Karpas-422 (cell line): ENCODE data around the gene LPAR1. TPM values are rescaled to one million over a fixed set of nuclear protein-coding genes. Genes with fewer than 3 reads are reported as not detected.

Experiments
- DNase-seq: peaks from one replicate; pipeline ENCODE4 v3.0.0-alpha.2; 2015
- H2AFZ ChIP-seq: fragments of 200-600 bp; sonication (generic); 2 replicates; pipeline ENCODE4 v1.6.1; 2014; ENCODE audit warnings: antibody characterized with exemption, low read length, mixed read lengths
- H3K27ac ChIP-seq: fragments of 200-600 bp; sonication (generic); 2 replicates; pipeline ENCODE4 v1.5.1; 2014; ENCODE audit warnings: mild to moderate bottlenecking, low read length, moderate library complexity
- H3K27me3 ChIP-seq: fragments of 200-600 bp; sonication (generic); 2 replicates; pipeline ENCODE4 v1.6.1; 2014; ENCODE audit warnings: low read length, mixed read lengths
- H3K36me3 ChIP-seq: fragments of 200-600 bp; sonication (generic); 2 replicates; pipeline ENCODE4 v1.6.1; 2014; ENCODE audit warnings: low read length, mixed read lengths; ENCODE audit not compliant: insufficient read depth
- H3K4me1 ChIP-seq: fragments of 200-600 bp; sonication (generic); 2 replicates; pipeline ENCODE4 v1.6.1; 2014; ENCODE audit warnings: mild to moderate bottlenecking, low read length, mixed read lengths
- H3K4me2 ChIP-seq: fragments of 200-600 bp; sonication (generic); 2 replicates; pipeline ENCODE4 v1.6.1; 2014; ENCODE audit warnings: low read length, low read depth, mild to moderate bottlenecking; ENCODE audit not compliant: poor library complexity, severe bottlenecking
- H3K4me3 ChIP-seq: fragments of 200-600 bp; sonication (generic); 2 replicates; pipeline ENCODE4 v1.5.1; 2014; ENCODE audit warnings: mild to moderate bottlenecking, antibody characterized with exemption, low read length, mixed read lengths
- H3K79me2 ChIP-seq: fragments of 200-600 bp; sonication (generic); 2 replicates; pipeline ENCODE4 v1.6.1; 2014; ENCODE audit warnings: mild to moderate bottlenecking, low read length, mixed read lengths
- H3K9ac ChIP-seq: fragments of 200-600 bp; sonication (generic); 2 replicates; pipeline ENCODE4 v1.6.0; 2014; ENCODE audit warnings: low read length
- H3K9me2 ChIP-seq: fragments of 200-600 bp; sonication (generic), shearing (Covaris generic); replicated peaks from 2 replicates; pipeline ENCODE4 v1.6.0; 2014; ENCODE audit warnings: mild to moderate bottlenecking, low read length, moderate library complexity; ENCODE audit not compliant: insufficient read depth
- H3K9me3 ChIP-seq: fragments of 300-700, 200-600 bp; sonication (generic); 2 replicates; pipeline ENCODE4 v1.6.1; 2014; ENCODE audit warnings: low read length, mixed read lengths
- H4K20me1 ChIP-seq: fragments of 200-600 bp; sonication (generic); 2 replicates; pipeline ENCODE4 v1.6.1; 2014; ENCODE audit warnings: mild to moderate bottlenecking, antibody characterized with exemption, low read length, low read depth; ENCODE audit not compliant: insufficient read depth
- total RNA-seq: library from RNA; depleted of rRNA; stranded (reverse); fragments of >200 nt; shearing (Covaris generic); gene quantifications from 2 replicates; pipeline ENCODE4 v1.2.3, GENCODE V29; 2014; ENCODE audit warnings: low replicate concordance

The LPAR1 gene
- total RNA-seq, 1 experiment from 2014 or later = not detected

- no peaks in the 10 kb centered on the region for H3K79me2 ChIP-seq
- H3K27me3 ChIP-seq = no peaks in the 10 kb centered on the region
- H3K9me2 ChIP-seq = no peaks in the 10 kb centered on the region
- DNase-seq = no peak
- H3K36me3 ChIP-seq = no peaks in the 10 kb centered on the region
- H3K4me3 ChIP-seq = no peak overlapping the region
- peaks cover 4% of the 10 kb centered on the region; the same call in 1 of the 2 replicates for H3K9me3 ChIP-seq
- H3K4me1 ChIP-seq = no peaks in the 10 kb centered on the region
- H3K4me2 ChIP-seq = no peak overlapping the region
- H3K27ac ChIP-seq = no peak overlapping the region
- no peak overlapping the region for H3K9ac ChIP-seq
- no peaks in the 10 kb centered on the region for H4K20me1 ChIP-seq
- H2AFZ ChIP-seq = no peak overlapping the region
These were observed 181.5 kb downstream of the LPAR1 start for GRCh38 chr9:110856772-110857171.

- H3K79me2 ChIP-seq = no peaks in the 10 kb centered on the region
- H3K4me1 ChIP-seq = no peaks in the 10 kb centered on the region
- H3K27ac ChIP-seq = no peak overlapping the region
- no peak overlapping the region for H3K9ac ChIP-seq
- H3K4me2 ChIP-seq = no peak overlapping the region
- no peaks in the 10 kb centered on the region for H4K20me1 ChIP-seq
- no peak overlapping the region for H2AFZ ChIP-seq
- H3K9me3 ChIP-seq = no peaks in the 10 kb centered on the region; the same call in 1 of the 2 replicates
- no peaks in the 10 kb centered on the region for H3K9me2 ChIP-seq
- H3K36me3 ChIP-seq = no peaks in the 10 kb centered on the region
- no peak overlapping the region for H3K4me3 ChIP-seq
- DNase-seq = no peak
- no peaks in the 10 kb centered on the region for H3K27me3 ChIP-seq
These were observed 187.7 kb downstream of the LPAR1 start for GRCh38 chr9:110850401-110851135.

GRCh38 chr9:110847671-110848070, 190.6 kb downstream of the LPAR1 start:
- no peak overlapping the region for H2AFZ ChIP-seq
- H3K9ac ChIP-seq = no peak overlapping the region
- no peaks in the 10 kb centered on the region for H4K20me1 ChIP-seq
- no peaks in the 10 kb centered on the region for H3K79me2 ChIP-seq
- H3K9me2 ChIP-seq = no peaks in the 10 kb centered on the region
- no peaks in the 10 kb centered on the region for H3K27me3 ChIP-seq
- H3K4me2 ChIP-seq = no peak overlapping the region
- H3K9me3 ChIP-seq = no peaks in the 10 kb centered on the region
- H3K27ac ChIP-seq = no peak overlapping the region
- DNase-seq = no peak
- no peaks in the 10 kb centered on the region for H3K36me3 ChIP-seq
- H3K4me3 ChIP-seq = no peak overlapping the region
- no peaks in the 10 kb centered on the region for H3K4me1 ChIP-seq

GRCh38 chr9:110846215-110846614, 192.1 kb downstream of the LPAR1 start:
- Histone ChIP-seq H3K4me1 (no peaks in the 10 kb centered on the region), H3K9me3 (no peaks in the 10 kb centered on the region)

GRCh38 chr9:110844121-110844520, 194.1 kb downstream of the LPAR1 start:
- Histone ChIP-seq H3K4me1 (no peaks in the 10 kb centered on the region), H3K79me2 (no peaks in the 10 kb centered on the region)

More at GRCh38 chr9:110846215-110846614, 192.1 kb downstream of the LPAR1 start:
- Histone ChIP-seq H3K27ac (no peak overlapping the region), H3K79me2 (no peaks in the 10 kb centered on the region), H4K20me1 (no peaks in the 10 kb centered on the region), H3K9me2 (no peaks in the 10 kb centered on the region), H3K4me2 (no peak overlapping the region), H3K36me3 (no peaks in the 10 kb centered on the region), H3K27me3 (no peaks in the 10 kb centered on the region), H2AFZ (no peak overlapping the region), H3K9ac (no peak overlapping the region), H3K4me3 (no peak overlapping the region)
- no peak for DNase-seq

GRCh38 chr9:110842986-110843385, 195.3 kb downstream of the LPAR1 start:
- H3K27ac ChIP-seq = no peak overlapping the region
- H3K9ac ChIP-seq = no peak overlapping the region
- no peak for DNase-seq
- no peak overlapping the region for H2AFZ ChIP-seq
- no peaks in the 10 kb centered on the region for H3K9me2 ChIP-seq
- no peak overlapping the region for H3K4me3 ChIP-seq
- no peaks in the 10 kb centered on the region for H3K27me3 ChIP-seq
- H3K4me1 ChIP-seq = no peaks in the 10 kb centered on the region
- no peak overlapping the region for H3K4me2 ChIP-seq
- H4K20me1 ChIP-seq = no peaks in the 10 kb centered on the region
- H3K36me3 ChIP-seq = no peaks in the 10 kb centered on the region
- H3K9me3 ChIP-seq = no peaks in the 10 kb centered on the region
- no peaks in the 10 kb centered on the region for H3K79me2 ChIP-seq

More at GRCh38 chr9:110844121-110844520, 194.1 kb downstream of the LPAR1 start:
- Histone ChIP-seq H3K27ac (no peak overlapping the region), H3K9me2 (no peaks in the 10 kb centered on the region), H4K20me1 (no peaks in the 10 kb centered on the region), H3K9me3 (no peaks in the 10 kb centered on the region), H3K4me2 (no peak overlapping the region), H3K27me3 (no peaks in the 10 kb centered on the region), H3K36me3 (no peaks in the 10 kb centered on the region), H2AFZ (no peak overlapping the region), H3K4me3 (no peak overlapping the region), H3K9ac (no peak overlapping the region)
- DNase-seq = no peak

GRCh38 chr9:110842169-110842568, 196.1 kb downstream of the LPAR1 start:
- no peaks in the 10 kb centered on the region for H4K20me1 ChIP-seq
- H3K4me3 ChIP-seq = no peak overlapping the region
- no peak for DNase-seq
- H3K36me3 ChIP-seq = no peaks in the 10 kb centered on the region
- no peak overlapping the region for H3K4me2 ChIP-seq
- H3K9me3 ChIP-seq = no peaks in the 10 kb centered on the region
- no peak overlapping the region for H3K27ac ChIP-seq
- H3K27me3 ChIP-seq = no peaks in the 10 kb centered on the region
- H3K9me2 ChIP-seq = no peaks in the 10 kb centered on the region
- no peak overlapping the region for H2AFZ ChIP-seq
- H3K79me2 ChIP-seq = no peaks in the 10 kb centered on the region
- H3K9ac ChIP-seq = no peak overlapping the region
- H3K4me1 ChIP-seq = no peaks in the 10 kb centered on the region

- Histone ChIP-seq H3K9ac (no peak overlapping the region), H3K4me3 (no peak overlapping the region), H2AFZ (no peak overlapping the region), H4K20me1 (no peaks in the 10 kb centered on the region), H3K4me1 (no peaks in the 10 kb centered on the region), H3K79me2 (no peaks in the 10 kb centered on the region), H3K9me2 (no peaks in the 10 kb centered on the region), H3K9me3 (no peaks in the 10 kb centered on the region), H3K27ac (no peak overlapping the region), H3K27me3 (no peaks in the 10 kb centered on the region), H3K4me2 (no peak overlapping the region), H3K36me3 (no peaks in the 10 kb centered on the region)
- no peak for DNase-seq
These were observed 200.8 kb downstream of the LPAR1 start for GRCh38 chr9:110837401-110838005.
